HL-60 (cell line): ENCODE data around the gene C1QL1.

Experiments
- DNase-seq, 2 experiments: peaks; one replicate each; pipeline ENCODE4 v3.0.0-alpha.2; 2010 to 2020; ENCODE audit warnings: low read depth in 1 of 2, low spot score in 1 of 2
- H3K27ac ChIP-seq: fragments of 250-450 bp; sonication (Bioruptor Pico); replicated peaks from 2 replicates; pipeline ENCODE4 v1.5.1; 2020; ENCODE audit warnings: mild to moderate bottlenecking, moderate library complexity
- H3K27me3 ChIP-seq: fragments of 250-450 bp; sonication (Bioruptor Pico); 2 replicates; pipeline ENCODE4 v1.5.1; 2021; ENCODE audit warnings: mild to moderate bottlenecking, moderate library complexity; ENCODE audit not compliant: insufficient read depth, poor library complexity, severe bottlenecking
- H3K4me3 ChIP-seq: replicated peaks from 2 replicates; pipeline ENCODE4 v1.5.1; 2011; ENCODE audit warnings: mild to moderate bottlenecking, control low read depth, low read length; ENCODE audit not compliant: insufficient read depth
- GABPA ChIP-seq: IDR thresholded peaks from 2 replicates; pipeline ENCODE4 v1.6.1; 2012; ENCODE audit warnings: low read depth
- POLR2AphosphoS5 ChIP-seq: IDR thresholded peaks from 2 replicates; pipeline ENCODE4 v1.6.1; 2012; ENCODE audit warnings: low read depth
- SPI1 ChIP-seq: IDR thresholded peaks from 2 replicates; pipeline ENCODE4 v1.6.1; 2012; ENCODE audit warnings: low read depth, mild to moderate bottlenecking, borderline replicate concordance
- TF ChIP-seq, protein P1 (sequence below): IDR thresholded peaks from 2 replicates; pipeline ENCODE4 v1.6.1; 2012; ENCODE audit warnings: low read depth; ENCODE audit not compliant: insufficient replicate concordance
- TF ChIP-seq, protein P2 (sequence below): IDR thresholded peaks from one replicate; pipeline ENCODE4 v1.5.1; 2011; ENCODE audit warnings: low read length, control low read depth, inconsistent platforms; ENCODE audit not compliant: insufficient read depth

Gene C1QL1

DNA sequence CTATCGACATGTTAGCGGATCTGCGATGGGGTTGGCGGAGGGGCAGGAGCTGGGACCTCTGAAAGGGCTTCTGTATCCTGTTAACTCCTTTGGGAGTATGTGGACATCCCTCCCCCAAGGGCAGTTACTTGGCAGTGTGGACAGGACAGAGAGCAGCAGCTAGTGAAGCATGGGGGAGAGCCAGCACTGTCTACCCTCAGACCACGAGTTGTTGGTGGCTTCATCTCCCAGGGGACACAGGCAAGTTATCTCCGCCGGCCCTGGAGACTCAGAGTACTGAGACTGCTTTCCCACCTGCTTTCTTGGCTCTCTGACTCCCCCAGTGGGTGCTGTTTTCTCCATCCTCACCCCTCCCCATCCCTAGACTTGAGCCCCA is 47.5 kb downstream of the C1QL1 start:
- no peak for TF ChIP-seq SPI1
- no peak for TF ChIP-seq GABPA
- TF ChIP-seq, protein P1, sequence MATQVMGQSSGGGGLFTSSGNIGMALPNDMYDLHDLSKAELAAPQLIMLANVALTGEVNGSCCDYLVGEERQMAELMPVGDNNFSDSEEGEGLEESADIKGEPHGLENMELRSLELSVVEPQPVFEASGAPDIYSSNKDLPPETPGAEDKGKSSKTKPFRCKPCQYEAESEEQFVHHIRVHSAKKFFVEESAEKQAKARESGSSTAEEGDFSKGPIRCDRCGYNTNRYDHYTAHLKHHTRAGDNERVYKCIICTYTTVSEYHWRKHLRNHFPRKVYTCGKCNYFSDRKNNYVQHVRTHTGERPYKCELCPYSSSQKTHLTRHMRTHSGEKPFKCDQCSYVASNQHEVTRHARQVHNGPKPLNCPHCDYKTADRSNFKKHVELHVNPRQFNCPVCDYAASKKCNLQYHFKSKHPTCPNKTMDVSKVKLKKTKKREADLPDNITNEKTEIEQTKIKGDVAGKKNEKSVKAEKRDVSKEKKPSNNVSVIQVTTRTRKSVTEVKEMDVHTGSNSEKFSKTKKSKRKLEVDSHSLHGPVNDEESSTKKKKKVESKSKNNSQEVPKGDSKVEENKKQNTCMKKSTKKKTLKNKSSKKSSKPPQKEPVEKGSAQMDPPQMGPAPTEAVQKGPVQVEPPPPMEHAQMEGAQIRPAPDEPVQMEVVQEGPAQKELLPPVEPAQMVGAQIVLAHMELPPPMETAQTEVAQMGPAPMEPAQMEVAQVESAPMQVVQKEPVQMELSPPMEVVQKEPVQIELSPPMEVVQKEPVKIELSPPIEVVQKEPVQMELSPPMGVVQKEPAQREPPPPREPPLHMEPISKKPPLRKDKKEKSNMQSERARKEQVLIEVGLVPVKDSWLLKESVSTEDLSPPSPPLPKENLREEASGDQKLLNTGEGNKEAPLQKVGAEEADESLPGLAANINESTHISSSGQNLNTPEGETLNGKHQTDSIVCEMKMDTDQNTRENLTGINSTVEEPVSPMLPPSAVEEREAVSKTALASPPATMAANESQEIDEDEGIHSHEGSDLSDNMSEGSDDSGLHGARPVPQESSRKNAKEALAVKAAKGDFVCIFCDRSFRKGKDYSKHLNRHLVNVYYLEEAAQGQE, result no peak
- Histone ChIP-seq H3K4me3 (no peak overlapping the region), H3K27ac (no peak overlapping the region), H3K27me3 (peaks cover 2% of the 10 kb centered on the region)
- no peak for DNase-seq

- TF ChIP-seq, protein P2, sequence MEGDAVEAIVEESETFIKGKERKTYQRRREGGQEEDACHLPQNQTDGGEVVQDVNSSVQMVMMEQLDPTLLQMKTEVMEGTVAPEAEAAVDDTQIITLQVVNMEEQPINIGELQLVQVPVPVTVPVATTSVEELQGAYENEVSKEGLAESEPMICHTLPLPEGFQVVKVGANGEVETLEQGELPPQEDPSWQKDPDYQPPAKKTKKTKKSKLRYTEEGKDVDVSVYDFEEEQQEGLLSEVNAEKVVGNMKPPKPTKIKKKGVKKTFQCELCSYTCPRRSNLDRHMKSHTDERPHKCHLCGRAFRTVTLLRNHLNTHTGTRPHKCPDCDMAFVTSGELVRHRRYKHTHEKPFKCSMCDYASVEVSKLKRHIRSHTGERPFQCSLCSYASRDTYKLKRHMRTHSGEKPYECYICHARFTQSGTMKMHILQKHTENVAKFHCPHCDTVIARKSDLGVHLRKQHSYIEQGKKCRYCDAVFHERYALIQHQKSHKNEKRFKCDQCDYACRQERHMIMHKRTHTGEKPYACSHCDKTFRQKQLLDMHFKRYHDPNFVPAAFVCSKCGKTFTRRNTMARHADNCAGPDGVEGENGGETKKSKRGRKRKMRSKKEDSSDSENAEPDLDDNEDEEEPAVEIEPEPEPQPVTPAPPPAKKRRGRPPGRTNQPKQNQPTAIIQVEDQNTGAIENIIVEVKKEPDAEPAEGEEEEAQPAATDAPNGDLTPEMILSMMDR, result peak; percentile 84
- TF ChIP-seq GABPA (no peak), SPI1 (peak; percentile 9; the same call in 1 of the 2 replicates), POLR2AphosphoS5 (no peak)
- TF ChIP-seq, protein P1, result no peak
- Histone ChIP-seq H3K27ac (no peak overlapping the region), H3K27me3 (peaks cover 2% of the 10 kb centered on the region), H3K4me3 (no peak overlapping the region)
- DNase-seq, result peak; percentile 28 to 80
Observed at GRCh38 chr17:44919885-44920564, 48.1 kb downstream of the C1QL1 start.

- no peak for TF ChIP-seq GABPA
- no peak overlapping the region for H3K27ac ChIP-seq
- DNase-seq, result no peak
Observed at GRCh38 chr17:44919411-44919810, 48.7 kb downstream of the C1QL1 start.

DNA sequence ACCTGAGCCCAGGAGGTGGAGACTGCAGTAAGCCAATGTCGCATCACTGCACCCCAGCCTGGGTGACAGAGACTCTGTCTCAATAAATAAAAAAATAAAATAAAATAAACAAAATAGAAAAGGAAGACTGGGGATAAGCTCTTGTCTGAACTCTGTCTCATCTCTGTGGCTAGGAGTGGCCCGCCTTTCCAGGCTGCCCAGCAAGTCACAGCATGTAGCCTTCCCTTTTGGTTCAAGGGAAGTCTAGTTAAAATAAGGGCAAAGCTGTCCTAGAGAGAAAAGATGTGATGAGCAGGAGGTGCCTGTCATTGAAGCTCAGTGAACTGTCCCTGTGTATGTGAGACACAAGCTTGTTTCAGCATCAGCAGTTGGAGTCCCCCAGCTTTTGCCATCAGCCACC is 50.1 kb downstream of the C1QL1 start:
- DNase-seq, result no peak
- peaks cover 2% of the 10 kb centered on the region for H3K27me3 ChIP-seq
- no peak for TF ChIP-seq GABPA
- TF ChIP-seq SPI1, result no peak
- TF ChIP-seq, protein P2, result no peak
- TF ChIP-seq POLR2AphosphoS5, result no peak
- TF ChIP-seq, protein P1, result no peak
- no peak overlapping the region for H3K4me3 ChIP-seq
- H3K27ac ChIP-seq, result no peak overlapping the region

More at GRCh38 chr17:44919411-44919810, 48.7 kb downstream of the C1QL1 start:
- H3K4me3 ChIP-seq, result no peak overlapping the region
- peaks cover 2% of the 10 kb centered on the region for H3K27me3 ChIP-seq
